ENCODE results near the gene GUCA2A.

GUCA2A gene

DNA sequence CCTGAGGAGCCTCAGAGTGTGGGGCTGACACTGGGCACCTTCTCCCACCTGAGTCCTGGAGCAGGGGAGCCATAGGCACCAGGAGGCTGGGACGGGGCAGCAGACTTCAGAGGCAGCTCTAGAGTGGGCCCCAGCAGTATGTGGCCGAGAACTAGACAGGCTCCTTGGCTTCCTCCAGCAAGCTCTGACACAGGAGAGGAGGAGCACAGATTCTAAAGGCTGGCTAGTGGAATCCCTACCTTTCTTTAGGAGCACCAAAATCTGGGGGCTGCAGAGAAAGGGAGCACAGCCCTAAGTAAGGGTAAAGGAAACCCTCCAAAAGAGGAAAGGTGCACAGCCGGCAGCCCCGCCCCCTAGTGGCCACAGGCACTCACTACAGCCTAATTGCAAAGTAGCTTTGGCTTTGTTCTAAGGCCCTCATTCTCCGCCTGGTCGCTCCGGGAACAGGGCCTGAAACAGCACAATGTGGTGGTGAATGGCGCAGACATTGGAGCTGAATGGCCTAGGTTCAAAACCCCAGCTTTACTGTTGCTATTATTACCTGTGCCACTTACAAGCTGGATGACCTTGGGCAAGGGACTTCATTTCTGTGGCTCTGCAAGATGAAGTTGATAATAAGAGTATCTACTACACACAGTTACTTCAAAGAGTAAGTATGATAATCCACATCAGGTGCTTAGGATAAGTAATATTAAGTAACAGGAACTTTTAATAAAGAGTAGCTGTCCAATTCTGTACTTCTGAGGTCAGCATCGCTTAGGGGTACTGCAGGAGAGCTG lies 8.8 kb upstream of the GUCA2A start:
- no peaks in the 10 kb centered on the region for H3K27me3 ChIP-seq
- no peak for TF ChIP-seq Cebpa-rat (IDR thresholded peaks at IDR 0.05)
- H3K9ac ChIP-seq: 0 out of 22 replicates have a peak overlapping the region, but pooled peaks of 2 of the 11 experiments have one; percentile 8 to 14

DNA sequence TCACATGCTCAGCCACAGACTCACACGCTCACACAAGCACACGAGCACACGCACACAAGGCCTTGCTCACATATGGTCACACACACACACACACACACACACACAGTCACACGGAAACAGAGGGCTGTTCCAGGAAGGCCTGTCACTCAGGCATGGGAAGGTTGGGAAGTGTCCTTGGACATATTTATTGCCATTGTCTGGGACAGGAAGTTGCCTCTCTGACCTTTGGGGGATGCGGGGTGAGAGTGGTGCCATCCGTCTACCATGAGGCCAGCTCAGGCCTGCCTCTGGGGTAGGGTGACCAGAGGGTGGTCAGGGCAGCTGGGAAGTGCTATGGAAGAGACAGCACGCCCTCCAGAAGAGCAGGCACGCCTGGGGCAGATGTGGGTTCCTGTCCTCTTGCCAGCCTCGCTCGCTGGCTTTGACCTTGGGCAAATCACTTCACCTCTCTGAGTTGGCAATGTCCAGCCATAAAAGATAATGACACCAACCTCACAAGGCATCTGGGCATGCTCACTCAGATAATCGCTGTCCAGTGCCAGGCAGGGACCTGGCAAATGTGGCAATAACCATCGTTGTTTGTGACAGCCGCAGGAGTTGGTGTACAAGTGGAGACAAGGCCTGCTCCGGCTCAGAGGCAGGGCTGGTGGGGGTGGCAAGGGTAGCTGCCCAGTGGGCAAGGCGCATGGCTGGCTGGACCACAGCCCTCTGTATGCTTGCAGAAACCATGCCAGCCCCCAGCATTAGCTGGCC lies 8.0 kb upstream of the GUCA2A start:
- H3K9me3 ChIP-seq (replicated peaks in 1 of 11): no peaks in the 10 kb centered on the region
- H4K20me1 ChIP-seq: peaks cover 0 to 25% (median 8%) of the 10 kb centered on the region in 11 experiments; a peak in 12 of 22 replicates
- H3K9ac ChIP-seq: 0 out of 22 replicates have a peak overlapping the region, but pooled peaks of 2 of the 11 experiments have one; percentile 8 to 14
- no peak for TF ChIP-seq Cebpa-rat (IDR thresholded peaks at IDR 0.05)
- H3K4me3 ChIP-seq: no peak overlapping the region
- no peak overlapping the region for H3K4me2 ChIP-seq
- no peaks in the 10 kb centered on the region for H3K27me3 ChIP-seq
- peaks cover 4 to 25% (median 13%) of the 10 kb centered on the region in 11 experiments; a peak in 13 of 22 replicates for H3K36me3 ChIP-seq
- H3K27ac ChIP-seq: peak overlapping the region in 1 of 11 experiments; percentile 18; a peak in 1 of 22 replicates
- H3K4me1 ChIP-seq: peaks cover 6 to 23% (median 9%) of the 10 kb centered on the region in 10 experiments; a peak in 17 of 20 replicates

More for the DNA sequence above, 8.8 kb upstream of the GUCA2A start:
- no peak overlapping the region for H3K4me3 ChIP-seq
- peaks cover 3 to 31% (median 16%) of the 10 kb centered on the region in 10 experiments; a peak in 19 of 20 replicates for H3K4me1 ChIP-seq
- no peak overlapping the region for H3K4me2 ChIP-seq
- peak overlapping the region in 1 of 11 experiments; percentile 18; a peak in 1 of 22 replicates for H3K27ac ChIP-seq
- peaks cover 0 to 26% (median 11%) of the 10 kb centered on the region in 11 experiments; a peak in 13 of 22 replicates for H4K20me1 ChIP-seq
- no peaks in the 10 kb centered on the region for H3K9me3 ChIP-seq (replicated peaks in 1 of 11)
- H3K36me3 ChIP-seq: peaks cover 4 to 27% (median 13%) of the 10 kb centered on the region in 11 experiments; a peak in 13 of 22 replicates

DNA sequence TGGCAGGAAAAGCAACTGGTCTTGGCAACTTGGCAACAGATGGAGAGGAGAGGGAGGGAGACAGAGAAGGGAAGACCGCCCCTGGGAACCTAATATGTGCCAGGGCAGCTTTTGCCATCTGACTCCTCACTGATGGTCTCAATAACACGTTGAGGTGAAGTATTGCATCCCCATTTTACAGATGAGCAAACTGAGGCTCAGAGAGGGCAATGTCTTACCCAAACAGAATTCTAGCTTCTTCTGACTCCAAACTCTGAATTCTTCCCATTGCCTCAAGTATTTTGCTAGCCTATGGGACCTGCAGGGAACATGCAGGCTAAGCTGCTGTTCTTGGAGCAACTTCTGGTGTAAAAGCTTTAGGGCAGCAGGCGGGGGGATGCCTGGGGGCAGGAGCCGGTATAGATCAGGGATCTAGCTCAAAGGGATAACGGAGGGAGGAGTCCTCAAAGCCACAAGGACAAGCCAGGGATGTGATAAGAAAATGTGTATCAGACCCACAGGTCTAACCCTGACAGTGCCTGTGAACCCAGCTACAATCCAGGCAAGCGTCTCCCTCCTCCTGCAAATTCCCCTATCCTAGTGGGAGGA lies 7.2 kb upstream of the GUCA2A start:
- no peak overlapping the region for H3K9ac ChIP-seq
- no peak overlapping the region for H3K4me3 ChIP-seq
- H3K27ac ChIP-seq: peak overlapping the region in 1 of 11 experiments; percentile 45; a peak in 1 of 22 replicates
- peaks cover 0 to 18% (median 8%) of the 10 kb centered on the region in 10 experiments; a peak in 10 of 20 replicates for H3K4me1 ChIP-seq
- H4K20me1 ChIP-seq: peaks cover 0 to 25% (median 5%) of the 10 kb centered on the region in 11 experiments; a peak in 11 of 22 replicates
- no peaks in the 10 kb centered on the region for H3K9me3 ChIP-seq (replicated peaks in 1 of 11)
- H3K4me2 ChIP-seq: no peak overlapping the region
- H3K27me3 ChIP-seq: no peaks in the 10 kb centered on the region
- peaks cover 4 to 25% (median 10%) of the 10 kb centered on the region in 11 experiments; a peak in 11 of 22 replicates for H3K36me3 ChIP-seq
- TF ChIP-seq Cebpa-rat (IDR thresholded peaks at IDR 0.05): no peak

DNA sequence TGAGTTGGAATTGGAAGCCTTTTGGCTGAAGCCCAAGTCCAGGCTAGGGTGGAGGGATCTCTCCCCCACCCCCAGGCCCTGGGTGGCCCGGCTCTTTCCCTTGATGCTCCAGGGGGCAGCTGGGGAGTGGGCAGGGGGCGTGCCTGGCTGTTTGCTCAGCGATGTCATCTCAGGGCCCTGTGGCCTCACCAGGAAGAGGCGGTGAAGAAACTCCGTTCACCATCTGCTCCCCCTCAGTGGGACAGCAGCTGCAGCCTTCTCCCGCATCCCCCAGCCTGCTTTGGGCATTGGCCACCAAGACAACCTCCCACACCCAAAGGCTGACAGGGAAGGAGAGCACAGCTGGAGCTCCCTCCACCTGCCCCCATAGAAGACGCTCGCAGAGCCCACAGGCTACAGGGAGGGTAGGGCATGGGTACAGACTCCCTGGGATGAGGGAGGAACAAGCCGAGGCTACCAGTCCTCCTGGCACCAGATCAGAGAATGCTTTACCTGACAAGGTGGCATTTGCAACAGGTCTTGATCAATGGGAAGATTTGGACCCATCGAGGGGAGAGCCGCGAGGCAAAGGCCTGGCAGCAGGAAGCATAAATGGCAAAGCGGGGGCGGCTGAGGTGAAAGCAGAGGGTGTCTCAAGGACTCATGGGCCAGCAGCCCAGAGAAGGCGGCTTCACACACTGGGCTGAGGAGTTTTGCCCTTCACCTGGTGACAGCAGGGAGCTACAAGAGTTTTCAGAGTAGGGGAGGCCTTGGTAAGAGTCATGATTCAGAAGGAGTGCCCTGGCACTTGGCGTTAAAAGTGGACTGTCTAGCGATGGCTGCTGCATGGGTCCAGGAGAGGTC lies 6.5 kb upstream of the GUCA2A start:
- H3K4me3 ChIP-seq: no peak overlapping the region
- H3K36me3 ChIP-seq: peaks cover 2 to 19% (median 8%) of the 10 kb centered on the region in 11 experiments; a peak in 11 of 22 replicates
- peak overlapping the region in 2 of 11 experiments; percentile 1 to 45; a peak in 2 of 22 replicates for H3K27ac ChIP-seq
- no peaks in the 10 kb centered on the region for H3K27me3 ChIP-seq
- H3K4me2 ChIP-seq: peak overlapping the region in 2 of 11 experiments; percentile 3 to 10; a peak in 2 of 22 replicates
- H3K4me1 ChIP-seq: peaks cover 0 to 18% (median 8%) of the 10 kb centered on the region in 10 experiments; a peak in 9 of 20 replicates
- no peak for TF ChIP-seq Cebpa-rat (IDR thresholded peaks at IDR 0.05)
- no peak overlapping the region for H3K9ac ChIP-seq
- peaks cover 0 to 22% (median 5%) of the 10 kb centered on the region in 11 experiments; a peak in 9 of 22 replicates for H4K20me1 ChIP-seq
- H3K9me3 ChIP-seq (replicated peaks in 1 of 11): no peaks in the 10 kb centered on the region

DNA sequence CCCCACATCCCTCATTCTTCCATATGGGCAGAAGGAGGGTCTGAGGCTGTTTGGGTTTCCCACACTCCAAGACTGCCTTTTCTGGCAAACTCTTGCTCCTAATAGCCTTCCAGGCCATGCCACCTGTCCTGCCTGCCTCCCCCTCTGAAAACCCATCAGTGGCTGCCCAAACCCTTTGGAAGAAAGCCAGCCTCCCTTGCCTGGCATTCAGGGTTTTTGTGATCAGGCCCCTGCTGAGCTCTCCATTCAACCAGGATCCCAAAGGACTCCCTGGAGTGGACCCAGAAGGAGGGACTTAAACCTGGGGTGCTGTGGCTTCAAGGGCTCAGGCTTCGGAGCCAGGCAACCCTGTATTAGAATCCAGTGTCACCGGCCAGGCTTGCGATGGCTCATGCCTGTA lies 4.2 kb upstream of the GUCA2A start:
- peaks cover 0 to 10% (median 0%) of the 10 kb centered on the region in 11 experiments; a peak in 7 of 22 replicates for H4K20me1 ChIP-seq
- H3K27ac ChIP-seq: no peak overlapping the region
- peaks cover 0 to 26% (median 9%) of the 10 kb centered on the region in 10 experiments; a peak in 11 of 20 replicates for H3K4me1 ChIP-seq
- no peak overlapping the region for H3K9ac ChIP-seq
- H3K4me2 ChIP-seq: peak overlapping the region in 2 of 11 experiments; percentile 0 to 49; a peak in 1 of 22 replicates
- no peaks in the 10 kb centered on the region for H3K36me3 ChIP-seq
- no peak for TF ChIP-seq Cebpa-rat (IDR thresholded peaks at IDR 0.05)
- no peaks in the 10 kb centered on the region for H3K9me3 ChIP-seq (replicated peaks in 1 of 11)
- no peak overlapping the region for H3K4me3 ChIP-seq
- H3K27me3 ChIP-seq: no peaks in the 10 kb centered on the region

DNA sequence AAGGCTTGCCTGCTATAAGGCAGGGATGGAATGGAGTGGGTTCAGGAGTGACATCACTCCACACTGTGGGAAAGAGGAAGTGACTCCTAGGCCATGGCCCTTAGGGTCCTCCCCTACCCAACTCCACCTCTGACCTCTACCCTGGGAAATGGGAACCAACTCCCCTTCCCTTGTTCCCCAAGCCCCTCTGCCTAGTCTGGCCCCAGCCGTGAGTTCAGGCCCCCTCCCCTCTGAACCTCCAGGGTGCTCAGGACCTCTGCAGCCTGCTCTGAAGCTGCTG lies 3.8 kb upstream of the GUCA2A start:
- no peak for TF ChIP-seq Cebpa-rat (IDR thresholded peaks at IDR 0.05)
- H3K4me1 ChIP-seq: peaks cover 0 to 26% (median 9%) of the 10 kb centered on the region in 10 experiments; a peak in 11 of 20 replicates

DNA sequence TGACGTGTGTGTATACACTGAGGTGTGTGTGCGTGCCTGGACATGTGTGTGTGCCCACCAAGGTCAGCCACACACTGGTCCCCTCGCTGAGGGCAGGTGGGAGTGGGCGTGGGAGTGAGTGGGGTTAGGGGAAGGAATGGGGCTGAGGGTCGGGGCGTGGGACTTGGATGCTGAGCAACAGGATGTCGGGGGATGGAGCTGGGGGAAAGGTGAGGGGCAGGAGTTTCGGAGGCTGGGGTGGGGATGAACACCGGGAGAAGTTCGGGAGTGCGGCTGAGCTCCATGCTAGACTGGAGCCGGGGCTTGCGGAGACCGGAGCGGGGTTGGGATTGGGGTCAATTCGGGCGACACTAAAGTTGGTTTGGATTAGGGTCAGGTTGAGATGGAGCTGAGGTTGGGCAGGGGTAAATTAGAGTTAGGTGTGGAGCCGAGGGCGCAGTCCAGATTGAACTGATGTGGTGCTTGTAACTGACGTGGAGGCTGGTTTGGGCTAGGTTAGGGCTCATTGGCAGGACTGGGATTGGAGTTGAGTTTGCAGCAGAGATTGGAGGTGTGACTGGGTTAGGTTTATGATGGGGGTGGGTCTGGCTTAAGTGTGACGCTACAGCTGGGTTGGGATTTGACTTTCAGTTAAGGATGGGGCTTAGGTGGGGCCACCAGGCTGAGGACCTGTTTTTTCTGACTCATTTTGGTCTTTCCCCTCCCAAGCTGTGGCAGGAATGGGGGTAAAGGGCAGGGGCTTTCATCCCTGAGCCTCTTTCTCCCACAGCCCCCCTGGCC lies 3.3 kb upstream of the GUCA2A start:
- no peak for TF ChIP-seq Cebpa-rat (IDR thresholded peaks at IDR 0.05)
- Histone ChIP-seq H3K27me3 (no peaks in the 10 kb centered on the region), H3K4me3 (no peak overlapping the region), H3K9me3 (replicated peaks in 1 of 11) (0 out of 22 replicates have a peak, but pooled peaks cover 0 to 2% (median 0%) of the 10 kb centered on the region in 11 experiments), H3K4me1 (peaks cover 0 to 23% (median 9%) of the 10 kb centered on the region in 10 experiments; a peak in 11 of 20 replicates), H3K36me3 (no peaks in the 10 kb centered on the region), H3K4me2 (peak overlapping the region in 2 of 11 experiments; percentile 0 to 49; a peak in 1 of 22 replicates), H3K9ac (no peak overlapping the region), H3K27ac (no peak overlapping the region), H4K20me1 (peaks cover 0 to 6% (median 0%) of the 10 kb centered on the region in 11 experiments; a peak in 7 of 22 replicates)

More for the DNA sequence above, 3.8 kb upstream of the GUCA2A start:
- H3K4me2 ChIP-seq: peak overlapping the region in 2 of 11 experiments; percentile 0 to 49; a peak in 1 of 22 replicates
- H3K9ac ChIP-seq: no peak overlapping the region
- no peaks in the 10 kb centered on the region for H3K36me3 ChIP-seq
- H3K27me3 ChIP-seq: no peaks in the 10 kb centered on the region
- peaks cover 0 to 10% (median 0%) of the 10 kb centered on the region in 11 experiments; a peak in 7 of 22 replicates for H4K20me1 ChIP-seq
- no peak overlapping the region for H3K27ac ChIP-seq
- no peaks in the 10 kb centered on the region for H3K9me3 ChIP-seq (replicated peaks in 1 of 11)
- no peak overlapping the region for H3K4me3 ChIP-seq

Measured in BLaER1 treated with 17β-estradiol and CSF1 and Interleukin-3, amounts not matched to agents 10 nM and 100 nM (cell line).